Right atrium auricular region (tissue), 2 donors: ENCODE results near the gene SSBP1. TPM values are rescaled to one million over a fixed set of nuclear protein-coding genes. Genes with fewer than 3 reads are reported as not detected.
"Not testable (repeated sequence)": the region's sequence is repeated elsewhere in the genome, so short reads cannot be mapped to it uniquely, and the experiment has no call there.

Source experiments
- DNase-seq: peaks from one replicate; pipeline ENCODE4 v3.0.0-alpha.2; 2019; ENCODE audit warnings: low spot score
- H3K27ac ChIP-seq, 2 donors: fragments of 200-600 bp; sonication (generic); 1 replicate in 1 of 2; 2 replicates in 1 of 2; pipeline ENCODE4 v1.5.1; 2016 to 2019
- H3K27me3 ChIP-seq, 2 donors: fragments of 200-600 bp; sonication (generic); one replicate each; pipeline versions ENCODE4 v1.5.1 to v1.6.0; 2017 to 2019
- H3K36me3 ChIP-seq: fragments of 200-600 bp; sonication (generic); one replicate; pipeline ENCODE4 v1.5.1; 2016
- H3K4me1 ChIP-seq, 2 donors: fragments of 200-600 bp; sonication (generic); one replicate each; pipeline versions ENCODE4 v1.5.1 to v1.6.0; 2017 to 2019
- H3K4me3 ChIP-seq, 2 donors: fragments of 200-600 bp; sonication (generic); 1 replicate in 1 of 2; 2 replicates in 1 of 2; pipeline ENCODE4 v1.5.1; 2017 to 2019; ENCODE audit warnings: mild to moderate bottlenecking in 1 of 2, moderate library complexity in 1 of 2
- H3K9me3 ChIP-seq, 2 donors: fragments of 200-600 bp; sonication (generic); one replicate each; pipeline ENCODE4 v1.5.1; 2019
- CTCF ChIP-seq, 2 donors: fragments of 200-600 bp; sonication (generic); IDR thresholded peaks; one replicate each; pipeline ENCODE4 v1.5.1; 2019; ENCODE audit warnings: antibody characterized with exemption in 2 of 2
- total RNA-seq, 2 donors: library from RNA; depleted of rRNA; stranded (reverse); fragments of >200 nt; gene quantifications; one replicate each; pipeline ENCODE4 v1.1.0, GENCODE V29; 2016

The SSBP1 gene
- total RNA-seq, 2 donors from 2014 or later: 102 to 119 TPM

DNA sequence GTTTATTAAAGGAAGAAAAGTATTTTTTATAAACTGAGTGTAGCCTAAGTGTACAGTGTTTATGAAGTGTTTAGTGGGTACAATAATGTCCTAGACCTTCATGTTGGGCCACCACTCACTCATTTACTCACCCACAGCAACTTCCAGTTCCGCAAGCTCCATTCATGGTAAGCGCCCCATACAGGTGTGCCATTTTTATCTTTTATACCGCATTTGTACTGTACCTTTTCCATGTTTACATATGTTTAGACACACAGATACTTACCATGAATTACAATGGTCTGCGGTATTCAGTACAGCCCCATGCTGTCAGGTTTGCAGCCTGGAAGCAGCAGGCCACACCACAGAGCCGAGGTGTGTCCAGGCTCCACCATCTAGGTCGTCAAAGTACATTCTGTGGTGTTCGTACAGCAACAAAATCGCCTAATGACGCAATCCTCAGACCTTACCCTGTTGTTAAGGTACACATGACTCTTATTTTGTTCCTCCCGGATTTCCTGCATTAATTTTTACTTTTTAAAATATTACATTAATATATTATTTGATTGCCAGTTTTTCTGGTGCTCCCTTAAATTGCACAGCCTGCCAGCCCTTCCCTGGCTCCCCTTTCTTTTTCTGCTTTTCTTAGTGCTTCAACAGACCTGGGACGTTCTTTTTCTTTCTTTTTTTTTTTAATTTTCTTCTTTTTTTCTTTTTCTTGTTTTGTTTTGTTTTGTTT lies 881 bp upstream of the SSBP1 start:
- H3K36me3 ChIP-seq: peaks cover 8% of the 10 kb centered on the region
- DNase-seq: no peak
- peak overlapping the region; percentile 73 to 77 for H3K4me3 ChIP-seq

DNA sequence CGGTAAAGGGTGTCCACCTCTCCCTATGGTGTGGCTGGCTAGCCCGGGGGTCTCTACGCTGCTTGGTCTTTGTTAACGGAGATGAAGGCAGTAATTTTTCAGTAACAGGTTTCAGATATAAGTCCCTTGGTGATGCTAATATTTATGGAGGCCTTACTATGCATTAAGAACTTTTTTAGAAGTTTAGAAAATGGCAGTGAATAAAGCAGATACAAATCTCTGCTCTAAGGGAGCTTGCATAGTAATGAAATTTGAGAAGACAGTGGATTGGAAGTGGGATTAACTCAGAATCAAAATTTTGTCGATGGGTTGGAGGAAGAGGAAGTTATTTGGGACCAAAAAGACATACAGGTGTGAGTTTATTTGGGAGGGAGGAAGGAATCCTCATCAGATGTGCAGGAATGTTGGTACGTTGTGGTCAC lies 445 bp downstream of the SSBP1 start:
- Histone ChIP-seq H3K9me3 (no peaks in the 10 kb centered on the region), H3K36me3 (peaks cover 21% of the 10 kb centered on the region), H3K4me3 (peak overlapping the region; percentile 73 to 77), H3K4me1 (peaks cover 0 to 27% of the 10 kb centered on the region in 2 donors), H3K27ac (peak overlapping the region; percentile 77 to 87), H3K27me3 (no peaks in the 10 kb centered on the region)
- no peak for TF ChIP-seq CTCF (IDR thresholded peaks at IDR 0.05)
- DNase-seq: no peak

More for the DNA sequence above, 881 bp upstream of the SSBP1 start:
- H3K27me3 ChIP-seq: no peaks in the 10 kb centered on the region
- H3K27ac ChIP-seq: peak overlapping the region; percentile 77 to 87
- no peaks in the 10 kb centered on the region for H3K9me3 ChIP-seq
- TF ChIP-seq CTCF (IDR thresholded peaks at IDR 0.05): no peak
- H3K4me1 ChIP-seq: peaks cover 0 to 27% of the 10 kb centered on the region in 2 donors

DNA sequence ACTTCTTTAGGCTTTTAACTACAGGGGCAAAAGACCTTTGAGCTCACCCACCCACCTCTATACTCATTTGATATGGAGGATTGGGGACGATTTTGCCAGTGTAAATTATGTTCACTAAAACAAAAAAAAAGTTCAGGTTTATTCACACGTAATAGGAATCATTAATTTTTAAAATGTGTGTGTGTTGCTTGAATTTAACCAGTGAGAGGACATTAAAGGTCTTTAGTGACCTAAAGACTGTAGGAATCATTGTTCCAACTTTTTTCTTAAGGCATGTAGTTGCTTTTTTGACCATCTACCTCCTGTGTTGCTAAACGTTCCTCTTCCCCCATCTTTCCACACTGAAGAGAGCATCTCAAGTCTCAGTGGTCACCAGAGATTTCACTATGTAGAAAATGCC lies 1.1 kb downstream of the SSBP1 start:
- peaks cover 27% of the 10 kb centered on the region for H3K36me3 ChIP-seq
- no peak for TF ChIP-seq CTCF (IDR thresholded peaks at IDR 0.05)
- no peaks in the 10 kb centered on the region for H3K9me3 ChIP-seq
- H3K27ac ChIP-seq: no peak overlapping the region
- H3K27me3 ChIP-seq: no peaks in the 10 kb centered on the region
- H3K4me3 ChIP-seq: no peak overlapping the region
- H3K4me1 ChIP-seq: peaks cover 0 to 27% of the 10 kb centered on the region in 2 donors
- no peak for DNase-seq

GRCh38 chr7:141742229-141742628 lies 4.1 kb downstream of the SSBP1 start:
- Histone ChIP-seq H3K27ac (no peak overlapping the region), H3K4me1 (peaks cover 0 to 24% of the 10 kb centered on the region in 2 donors), H3K9me3 (no peaks in the 10 kb centered on the region), H3K36me3 (peaks cover 45% of the 10 kb centered on the region), H3K27me3 (no peaks in the 10 kb centered on the region), H3K4me3 (no peak overlapping the region)
- TF ChIP-seq CTCF (IDR thresholded peaks at IDR 0.05): no peak
- no peak for DNase-seq

DNA sequence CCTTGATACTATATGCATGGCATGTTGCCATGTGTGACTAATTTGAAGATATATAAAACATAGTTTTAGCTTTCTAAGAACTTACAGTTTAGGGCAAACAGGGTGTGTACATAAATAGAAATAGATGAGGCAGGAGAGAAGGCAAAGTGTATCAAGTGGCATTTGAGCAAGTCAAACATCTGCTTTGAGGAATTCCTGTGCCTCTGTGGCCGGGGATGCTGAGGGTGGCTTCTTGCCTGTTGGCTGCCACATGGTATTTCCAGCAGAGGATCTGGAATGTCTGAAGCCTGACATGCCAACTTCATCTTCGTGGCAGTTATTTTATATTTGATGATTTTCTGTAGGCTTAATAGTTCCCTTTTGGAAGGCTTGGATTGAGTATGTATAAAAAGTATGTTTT lies 6.0 kb downstream of the SSBP1 start:
- H3K4me1 ChIP-seq: peaks cover 0 to 14% of the 10 kb centered on the region in 2 donors
- no peaks in the 10 kb centered on the region for H3K9me3 ChIP-seq
- no peaks in the 10 kb centered on the region for H3K27me3 ChIP-seq
- peaks cover 55% of the 10 kb centered on the region for H3K36me3 ChIP-seq
- DNase-seq: no peak
- no peak for TF ChIP-seq CTCF (IDR thresholded peaks at IDR 0.05)
- no peak overlapping the region for H3K27ac ChIP-seq
- no peak overlapping the region for H3K4me3 ChIP-seq

DNA sequence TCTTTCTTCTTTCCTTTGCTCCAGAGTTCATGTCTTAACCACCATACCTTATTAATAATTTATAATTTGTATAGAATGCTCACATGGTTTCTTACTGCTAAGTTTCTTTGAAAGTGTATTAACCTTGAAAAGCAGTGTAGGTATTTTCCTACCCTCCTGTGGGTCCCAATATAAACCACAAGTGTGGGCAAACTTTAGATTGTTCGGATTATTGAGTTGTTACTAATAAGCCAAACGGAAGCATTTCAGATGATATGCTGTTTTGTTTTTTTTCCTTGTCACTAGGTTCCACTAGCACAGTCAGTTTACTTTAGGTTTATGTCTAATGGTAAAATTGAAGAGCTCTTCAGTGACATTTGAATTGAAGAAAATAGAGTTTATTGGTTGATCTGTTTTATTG lies 10.2 kb downstream of the SSBP1 start:
- no peak overlapping the region for H3K4me3 ChIP-seq
- peaks cover 79% of the 10 kb centered on the region for H3K36me3 ChIP-seq
- H3K27ac ChIP-seq: no peak overlapping the region
- H3K4me1 ChIP-seq: no peaks in the 10 kb centered on the region
- DNase-seq: no peak
- H3K27me3 ChIP-seq: no peaks in the 10 kb centered on the region
- no peak for TF ChIP-seq CTCF (IDR thresholded peaks at IDR 0.05)
- H3K9me3 ChIP-seq: peaks cover 0 to 21% of the 10 kb centered on the region in 2 donors

DNA sequence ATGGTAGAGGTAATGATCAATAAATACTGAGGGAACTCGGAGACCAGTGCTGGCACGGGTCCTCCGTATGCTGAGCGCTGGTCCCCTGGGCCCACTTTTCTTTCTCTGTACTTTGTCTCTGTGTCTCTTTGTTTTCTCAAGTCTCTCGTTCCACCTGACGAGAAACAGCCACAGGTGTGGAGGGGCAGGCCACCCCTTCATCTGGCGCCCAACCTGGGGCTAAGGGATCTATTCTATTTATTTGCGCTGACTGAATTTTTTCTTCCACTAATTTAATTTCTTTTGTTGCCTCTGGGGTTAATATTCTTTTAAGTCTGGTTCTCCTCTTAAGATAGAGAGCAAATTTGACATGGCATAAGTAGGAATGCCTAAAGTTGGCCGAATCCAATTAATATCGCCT lies 13.7 kb downstream of the SSBP1 start:
- not testable (repeated sequence) for H3K27ac ChIP-seq, H3K4me3 ChIP-seq, H3K4me1 ChIP-seq, DNase-seq, H3K27me3 ChIP-seq
- Histone ChIP-seq H3K9me3 (peaks cover 0 to 21% of the 10 kb centered on the region in 2 donors), H3K36me3 (peaks cover 57% of the 10 kb centered on the region)
